Loucy (cell line): Measurements from ENCODE around the gene RABAC1.

Experiments used
- H2AFZ ChIP-seq: fragments of 200-600 bp; sonication (generic); 2 replicates; pipeline ENCODE4 v1.6.0; 2016; ENCODE audit warnings: antibody characterized with exemption, mild to moderate bottlenecking, low read length, moderate library complexity
- H3F3A ChIP-seq: fragments of 200-600 bp; 2 replicates; pipeline ENCODE4 v1.6.0; 2016; ENCODE audit warnings: antibody characterized with exemption, low read depth, mild to moderate bottlenecking
- H3K27me3 ChIP-seq: fragments of 200-600 bp; sonication (generic); 2 replicates; pipeline ENCODE4 v1.6.1; 2014; ENCODE audit warnings: low read length, mild to moderate bottlenecking; ENCODE audit not compliant: insufficient read depth, poor library complexity, severe bottlenecking
- H3K36me3 ChIP-seq: fragments of 200-600 bp; sonication (generic); 2 replicates; pipeline ENCODE4 v1.6.1; 2016; ENCODE audit warnings: low read length; ENCODE audit not compliant: insufficient read depth
- H3K4me1 ChIP-seq: fragments of 200-600 bp; sonication (generic); 2 replicates; pipeline ENCODE4 v1.5.1; 2014; ENCODE audit warnings: low read length, mild to moderate bottlenecking; ENCODE audit not compliant: insufficient read depth, poor library complexity, severe bottlenecking
- H3K4me2 ChIP-seq: fragments of 200-600 bp; sonication (generic); 2 replicates; pipeline ENCODE4 v1.6.0; 2014; ENCODE audit warnings: antibody characterized with exemption, low read length, low read depth, mild to moderate bottlenecking; ENCODE audit not compliant: poor library complexity, severe bottlenecking
- H3K4me3 ChIP-seq: fragments of 200-600 bp; sonication (generic); 2 replicates; pipeline ENCODE4 v1.5.1; 2014; ENCODE audit warnings: low read length, mild to moderate bottlenecking, mixed read lengths; ENCODE audit not compliant: poor library complexity, severe bottlenecking
- H3K79me2 ChIP-seq: fragments of 200-600 bp; sonication (generic); 2 replicates; pipeline ENCODE4 v1.6.1; 2014; ENCODE audit warnings: low read length; ENCODE audit not compliant: insufficient read depth
- H3K9ac ChIP-seq: fragments of 200-600 bp; sonication (generic); 2 replicates; pipeline ENCODE4 v1.6.0; 2014; ENCODE audit warnings: mild to moderate bottlenecking, low read depth, low read length, moderate library complexity; ENCODE audit not compliant: poor library complexity, severe bottlenecking
- H3K9me2 ChIP-seq: fragments of 200-600 bp; sonication (generic); replicated peaks from 2 replicates; pipeline ENCODE4 v1.6.1; 2016; ENCODE audit warnings: low read depth, low read length, mixed read lengths
- H3K9me3 ChIP-seq: fragments of 200-600 bp; sonication (generic); 2 replicates; pipeline ENCODE4 v1.6.1; 2014; ENCODE audit warnings: mild to moderate bottlenecking, antibody characterized with exemption, low read length, low read depth; ENCODE audit not compliant: insufficient read depth
- H4K20me1 ChIP-seq: fragments of 200-600 bp; sonication (generic); 2 replicates; pipeline ENCODE4 v1.6.0; 2014; ENCODE audit warnings: antibody characterized with exemption, low read length, mild to moderate bottlenecking; ENCODE audit not compliant: insufficient read depth, poor library complexity, severe bottlenecking
- EZH2phosphoT487 ChIP-seq: fragments of 200-600 bp; IDR thresholded peaks from 2 replicates; pipeline ENCODE4 v1.6.1; 2018; ENCODE audit warnings: antibody characterized with exemption, mild to moderate bottlenecking, moderate library complexity, borderline replicate concordance
- TF ChIP-seq, protein P1 (sequence below): fragments of 200-600 bp; sonication (generic); conservative IDR thresholded peaks from 2 replicates; pipeline ENCODE4 v1.5.1; 2014; ENCODE audit warnings: mild to moderate bottlenecking, antibody characterized with exemption, low read length

RABAC1 gene

DNA sequence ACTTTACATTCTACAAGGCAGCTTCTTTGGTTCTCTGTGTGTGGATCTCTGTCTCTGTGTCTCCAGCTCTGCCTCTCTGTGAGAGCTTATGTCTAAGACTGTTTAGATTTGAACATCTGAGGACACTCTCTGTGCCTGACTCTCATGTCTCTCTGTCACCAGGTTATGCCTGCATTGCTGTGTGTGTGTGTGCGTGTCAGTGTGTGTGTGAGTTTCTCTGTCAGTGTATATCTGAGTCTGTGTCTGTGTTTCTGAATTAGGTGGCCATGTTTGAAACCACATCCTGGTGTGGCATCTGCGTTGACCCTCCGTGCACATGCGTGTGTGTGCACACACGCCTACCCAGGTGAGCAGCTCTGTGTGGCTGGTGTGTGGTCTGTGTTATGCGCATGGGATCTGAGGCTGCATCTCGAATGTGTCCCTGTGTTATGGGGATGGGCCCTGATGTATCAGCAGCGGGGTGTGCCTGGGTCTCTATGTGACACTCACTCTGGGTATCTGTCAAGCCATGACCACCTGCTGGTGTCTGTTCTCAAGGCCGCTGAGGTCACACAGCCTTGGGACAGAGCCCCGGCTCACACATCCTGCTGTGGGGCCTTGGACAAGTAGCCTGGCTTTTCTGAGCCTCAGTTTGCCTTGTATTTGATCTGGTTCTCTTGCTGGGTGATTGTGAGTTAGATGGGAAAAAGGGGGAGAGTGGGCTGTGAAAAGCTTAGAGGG lies 28.2 kb upstream of the RABAC1 start:
- Histone ChIP-seq H3K9me3 (no peaks in the 10 kb centered on the region), H3K9me2 (no peaks in the 10 kb centered on the region), H3K36me3 (peaks cover 5% of the 10 kb centered on the region; the same call in 1 of the 2 replicates), H3K4me3 (no peak overlapping the region), H3K4me1 (no peaks in the 10 kb centered on the region), H2AFZ (no peak overlapping the region), H3K27me3 (no peaks in the 10 kb centered on the region), H4K20me1 (no peaks in the 10 kb centered on the region), H3F3A (no peaks in the 10 kb centered on the region), H3K9ac (no peak overlapping the region), H3K79me2 (no peaks in the 10 kb centered on the region), H3K4me2 (no peak overlapping the region)
- TF ChIP-seq, protein P1, sequence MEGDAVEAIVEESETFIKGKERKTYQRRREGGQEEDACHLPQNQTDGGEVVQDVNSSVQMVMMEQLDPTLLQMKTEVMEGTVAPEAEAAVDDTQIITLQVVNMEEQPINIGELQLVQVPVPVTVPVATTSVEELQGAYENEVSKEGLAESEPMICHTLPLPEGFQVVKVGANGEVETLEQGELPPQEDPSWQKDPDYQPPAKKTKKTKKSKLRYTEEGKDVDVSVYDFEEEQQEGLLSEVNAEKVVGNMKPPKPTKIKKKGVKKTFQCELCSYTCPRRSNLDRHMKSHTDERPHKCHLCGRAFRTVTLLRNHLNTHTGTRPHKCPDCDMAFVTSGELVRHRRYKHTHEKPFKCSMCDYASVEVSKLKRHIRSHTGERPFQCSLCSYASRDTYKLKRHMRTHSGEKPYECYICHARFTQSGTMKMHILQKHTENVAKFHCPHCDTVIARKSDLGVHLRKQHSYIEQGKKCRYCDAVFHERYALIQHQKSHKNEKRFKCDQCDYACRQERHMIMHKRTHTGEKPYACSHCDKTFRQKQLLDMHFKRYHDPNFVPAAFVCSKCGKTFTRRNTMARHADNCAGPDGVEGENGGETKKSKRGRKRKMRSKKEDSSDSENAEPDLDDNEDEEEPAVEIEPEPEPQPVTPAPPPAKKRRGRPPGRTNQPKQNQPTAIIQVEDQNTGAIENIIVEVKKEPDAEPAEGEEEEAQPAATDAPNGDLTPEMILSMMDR, result no peak
- no peak for TF ChIP-seq EZH2phosphoT487

DNA sequence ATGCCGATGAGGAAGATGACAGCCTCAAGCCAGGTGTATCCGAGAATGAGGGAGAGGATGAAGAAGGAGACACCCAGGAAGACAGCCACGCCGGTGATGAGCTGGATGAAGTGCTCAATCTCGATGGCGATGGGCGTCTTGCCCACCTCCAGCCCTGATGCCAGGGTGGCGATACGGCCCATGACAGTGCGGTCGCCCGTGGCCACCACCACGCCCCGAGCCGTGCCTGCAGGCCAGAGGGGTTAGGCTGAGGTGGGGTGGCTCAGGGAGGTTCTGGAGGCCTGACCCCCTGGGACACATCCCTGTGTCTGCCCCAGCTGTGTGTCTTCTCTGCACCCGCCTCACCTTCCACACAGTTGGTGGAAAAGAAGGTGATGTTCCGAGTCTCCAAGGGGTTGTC lies 25.8 kb upstream of the RABAC1 start:
- Histone ChIP-seq H3K9me2 (no peaks in the 10 kb centered on the region), H3K27me3 (no peaks in the 10 kb centered on the region), H3K4me3 (no peak overlapping the region), H3F3A (no peaks in the 10 kb centered on the region), H3K9me3 (no peaks in the 10 kb centered on the region), H2AFZ (no peak overlapping the region), H3K4me1 (no peaks in the 10 kb centered on the region), H3K4me2 (no peak overlapping the region), H4K20me1 (no peaks in the 10 kb centered on the region), H3K79me2 (no peaks in the 10 kb centered on the region), H3K9ac (no peak overlapping the region), H3K36me3 (peaks cover 5% of the 10 kb centered on the region; the same call in 1 of the 2 replicates)
- TF ChIP-seq, protein P1, result no peak
- no peak for TF ChIP-seq EZH2phosphoT487

- no peaks in the 10 kb centered on the region for H3K9me3 ChIP-seq
- H3K36me3 ChIP-seq, result no peaks in the 10 kb centered on the region
- H3F3A ChIP-seq, result no peaks in the 10 kb centered on the region
- no peaks in the 10 kb centered on the region for H3K9me2 ChIP-seq
- TF ChIP-seq, protein P1, result no peak
- no peak for TF ChIP-seq EZH2phosphoT487
- H3K4me3 ChIP-seq, result no peak overlapping the region
- no peaks in the 10 kb centered on the region for H4K20me1 ChIP-seq
- no peaks in the 10 kb centered on the region for H3K4me1 ChIP-seq
- no peak overlapping the region for H3K4me2 ChIP-seq
- no peaks in the 10 kb centered on the region for H3K79me2 ChIP-seq
- H2AFZ ChIP-seq, result no peak overlapping the region
- H3K27me3 ChIP-seq, result no peaks in the 10 kb centered on the region
- H3K9ac ChIP-seq, result no peak overlapping the region
These were observed 22.6 kb upstream of the RABAC1 start for GRCh38 chr19:41981724-41982123.
